ENCODE data around the gene TRAF3IP3. TPM values are rescaled to one million over a fixed set of nuclear protein-coding genes. Genes with fewer than 3 reads are reported as not detected.

The TRAF3IP3 gene
- total and polyA plus RNA-seq, 2 donors (not counting 1 experiment from before 2014, with no cell fraction given) = 262 to 344 TPM

- H4K20me1 ChIP-seq (ENCODE audit: control insufficient read depth, insufficient read depth, low read length, poor library complexity, severe bottlenecking) = peaks cover 3% of the 10 kb centered on the region
- DNase-seq = no peak
- no peak overlapping the region for H3K9ac ChIP-seq (ENCODE audit: low read length)
- 89% methylated on average over 3 of the region's 11 CpGs for WGBS (ENCODE audit: insufficient coverage)
- Mint-ChIP-seq H3K27me3 (peaks cover 19% of the 10 kb centered on the region), H3K4me1 (peaks cover 27% of the 10 kb centered on the region), H3K4me3 (no peak overlapping the region), H3K9me3 (ENCODE audit: insufficient read depth) (no peaks in the 10 kb centered on the region), H3K27ac (no peak overlapping the region)
- no peak overlapping the region for H3K4me3 ChIP-seq (ENCODE audit: control extremely low read depth in 1 of 5, extremely low read depth in 1 of 5, insufficient read depth in 1 of 5, low read depth in 2 of 5, low read length in 4 of 5)
- POLR2A ChIA-PET = no interaction called here
- H3K4me1 ChIP-seq (ENCODE audit: control insufficient read depth in 2 of 2, insufficient read depth in 2 of 2, low read length in 2 of 2) = peaks cover 17 to 23% of the 10 kb centered on the region in 2 donors
- TF ChIP-seq EZH2 (IDR thresholded peaks at IDR 0.05; ENCODE audit: borderline replicate concordance, insufficient read depth, low read depth, low read length, poor library complexity, severe bottlenecking) = no peak
- TF ChIP-seq, protein P1, sequence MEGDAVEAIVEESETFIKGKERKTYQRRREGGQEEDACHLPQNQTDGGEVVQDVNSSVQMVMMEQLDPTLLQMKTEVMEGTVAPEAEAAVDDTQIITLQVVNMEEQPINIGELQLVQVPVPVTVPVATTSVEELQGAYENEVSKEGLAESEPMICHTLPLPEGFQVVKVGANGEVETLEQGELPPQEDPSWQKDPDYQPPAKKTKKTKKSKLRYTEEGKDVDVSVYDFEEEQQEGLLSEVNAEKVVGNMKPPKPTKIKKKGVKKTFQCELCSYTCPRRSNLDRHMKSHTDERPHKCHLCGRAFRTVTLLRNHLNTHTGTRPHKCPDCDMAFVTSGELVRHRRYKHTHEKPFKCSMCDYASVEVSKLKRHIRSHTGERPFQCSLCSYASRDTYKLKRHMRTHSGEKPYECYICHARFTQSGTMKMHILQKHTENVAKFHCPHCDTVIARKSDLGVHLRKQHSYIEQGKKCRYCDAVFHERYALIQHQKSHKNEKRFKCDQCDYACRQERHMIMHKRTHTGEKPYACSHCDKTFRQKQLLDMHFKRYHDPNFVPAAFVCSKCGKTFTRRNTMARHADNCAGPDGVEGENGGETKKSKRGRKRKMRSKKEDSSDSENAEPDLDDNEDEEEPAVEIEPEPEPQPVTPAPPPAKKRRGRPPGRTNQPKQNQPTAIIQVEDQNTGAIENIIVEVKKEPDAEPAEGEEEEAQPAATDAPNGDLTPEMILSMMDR (IDR thresholded peaks at IDR 0.05) = no peak
- H3K4me2 ChIP-seq (replicated peaks; ENCODE audit: low read depth, low read length, poor library complexity, severe bottlenecking) = no peak overlapping the region
- peaks cover 0 to 18% (median 9%) of the 10 kb centered on the region in 4 experiments for H3K27me3 ChIP-seq (replicated peaks in 1 of 4; ENCODE audit: control extremely low read depth in 1 of 4, control insufficient read depth in 3 of 4, insufficient read depth in 4 of 4, low read length in 3 of 4)
- H3K9me3 ChIP-seq (ENCODE audit: control extremely low read depth in 1 of 3, control insufficient read depth in 2 of 3, insufficient read depth in 1 of 3, low read length in 2 of 3) = no peaks in the 10 kb centered on the region
- no peak overlapping the region for H3K27ac ChIP-seq (ENCODE audit: low read length in 2 of 2)
- intact Hi-C loops (cut with micrococcal nuclease) = loop anchor here (5.0 kb wide), 2 partner anchors 59 to 1431 kb away; partner anchors contain the start of gene RCOR3
- ATAC-seq (ENCODE audit: low read depth) = no peak
- peaks cover 0 to 11% of the 10 kb centered on the region in 2 experiments for H3K36me3 ChIP-seq (replicated peaks in 1 of 2; ENCODE audit: control extremely low read depth in 1 of 2, control insufficient read depth in 1 of 2, extremely low read depth in 1 of 2, insufficient read depth in 2 of 2, low read length in 1 of 2)
- CTCF ChIA-PET = interaction anchor here (0.6 to 3.0 kb wide), 9 partner anchors 10 to 543 kb away, joined by 3 to 11 read pairs (median 3); no protein-coding TSS in a partner anchor
- peaks cover 25% of the 10 kb centered on the region for H3K79me2 ChIP-seq (ENCODE audit: control insufficient read depth, insufficient read depth, low read length)
- no peak overlapping the region for H2AFZ ChIP-seq (ENCODE audit: insufficient read depth, low read depth, low read length, poor library complexity, severe bottlenecking)
Observed at GRCh38 chr1:209825591-209826434, 70.0 kb downstream of the TRAF3IP3 start.
